ENCODE results near the gene RBKS.
"Not testable (repeated sequence)": the region's sequence is repeated elsewhere in the genome, so short reads cannot be mapped to it uniquely, and the experiment has no call there.

RBKS gene

DNA sequence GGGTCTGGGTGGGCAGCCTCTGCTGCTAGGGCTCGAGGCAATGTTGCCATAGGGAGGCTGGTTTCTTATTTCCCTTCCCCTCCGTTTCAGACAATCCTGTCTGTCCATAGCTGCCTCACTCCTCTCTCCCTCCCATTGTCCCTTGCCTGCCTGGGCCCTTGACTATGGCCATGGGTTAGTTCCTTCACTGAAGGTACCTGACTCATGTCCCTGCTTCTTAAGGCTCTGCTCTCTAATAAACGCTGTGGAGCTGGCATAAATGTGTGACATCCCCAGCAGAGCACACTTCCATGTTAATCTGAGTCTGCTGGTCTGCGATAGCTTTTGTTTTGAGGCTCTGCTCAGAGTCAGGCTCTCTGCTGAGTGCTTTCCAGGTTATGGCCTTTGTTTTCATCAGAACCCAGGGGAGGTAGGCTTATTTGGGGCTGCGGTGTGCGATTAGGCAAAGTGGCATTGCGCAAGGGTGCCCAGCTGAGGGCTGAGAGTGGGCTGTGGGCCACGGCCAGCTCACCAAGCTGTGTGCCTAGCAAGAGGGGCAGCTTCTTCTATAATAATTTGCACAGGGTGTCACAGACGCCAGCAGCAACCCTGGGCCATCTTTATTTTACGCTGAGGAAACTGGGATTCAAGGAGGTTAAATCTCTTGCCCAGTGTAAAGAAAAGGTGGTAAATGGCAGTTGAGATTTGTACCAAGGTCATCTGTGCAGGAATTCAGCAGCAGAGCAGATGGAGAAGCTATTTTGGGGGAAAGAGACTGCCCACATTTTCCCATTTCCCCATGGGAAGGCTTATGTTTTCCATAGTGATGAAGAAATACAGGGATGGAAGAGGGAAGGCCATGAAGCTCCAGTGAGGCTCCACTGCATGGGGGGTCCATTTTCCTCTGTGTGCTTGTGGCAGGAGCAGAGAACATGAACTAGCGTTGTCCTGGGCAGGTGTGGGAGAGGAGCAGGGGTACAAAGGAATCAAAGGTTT, 93.1 kb downstream of the RBKS start:
- no peak for DNase-seq

DNA sequence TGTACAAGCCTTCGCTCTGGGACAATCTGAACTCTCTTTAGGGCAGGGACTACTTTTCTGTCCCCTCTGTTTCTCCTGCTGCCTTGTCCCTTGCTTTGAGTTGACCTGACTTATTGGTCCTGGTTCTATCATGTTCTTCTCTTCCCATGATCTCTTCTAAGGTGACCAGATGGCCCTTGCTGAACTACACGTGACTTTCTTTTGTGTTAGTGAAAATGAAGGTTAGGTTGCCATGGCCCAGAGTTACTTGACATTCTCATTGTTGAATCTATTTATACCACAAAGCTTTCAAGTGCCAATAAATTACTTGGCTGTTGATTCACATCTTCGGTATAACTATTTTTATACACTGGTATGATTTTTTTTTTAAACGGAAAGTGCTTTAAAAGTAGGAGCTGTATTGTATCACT, 94.3 kb downstream of the RBKS start:
- no peak for DNase-seq

DNA sequence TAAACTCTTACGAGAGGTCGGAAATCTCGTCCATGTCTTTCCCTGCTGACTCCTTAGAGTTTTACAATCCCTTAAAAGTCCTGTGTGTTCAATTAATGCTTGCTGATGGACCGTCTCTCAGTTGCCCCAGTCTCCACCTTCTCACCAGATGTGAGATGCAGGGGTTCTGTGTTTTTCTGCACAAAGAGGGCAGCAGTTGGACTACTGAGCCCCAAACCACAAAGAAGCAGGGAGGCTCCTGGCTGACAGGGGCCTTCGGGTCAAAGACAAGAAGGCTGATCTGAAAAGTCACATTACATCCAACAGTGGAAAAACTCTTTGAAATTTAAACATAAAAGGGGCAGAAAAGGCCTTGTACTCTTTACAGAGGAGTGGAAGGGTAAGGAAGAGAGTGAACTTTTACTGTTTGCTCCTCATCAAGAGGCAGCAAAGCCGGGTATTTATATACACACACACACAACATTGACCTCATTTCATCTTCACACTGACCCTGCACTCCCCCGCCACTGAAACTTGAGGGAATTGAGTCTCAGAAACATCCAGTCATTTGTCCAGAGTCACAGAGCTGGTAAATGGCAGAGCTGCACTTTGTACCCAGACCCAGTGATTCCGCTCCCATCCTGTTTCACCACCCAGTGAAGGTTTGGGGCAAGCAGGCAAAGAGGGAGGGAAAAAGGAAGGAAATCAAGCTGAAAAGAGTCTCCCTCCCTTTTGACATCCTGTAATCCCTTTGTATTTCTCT, 94.9 kb downstream of the RBKS start:
- DNase-seq, result no peak

DNA sequence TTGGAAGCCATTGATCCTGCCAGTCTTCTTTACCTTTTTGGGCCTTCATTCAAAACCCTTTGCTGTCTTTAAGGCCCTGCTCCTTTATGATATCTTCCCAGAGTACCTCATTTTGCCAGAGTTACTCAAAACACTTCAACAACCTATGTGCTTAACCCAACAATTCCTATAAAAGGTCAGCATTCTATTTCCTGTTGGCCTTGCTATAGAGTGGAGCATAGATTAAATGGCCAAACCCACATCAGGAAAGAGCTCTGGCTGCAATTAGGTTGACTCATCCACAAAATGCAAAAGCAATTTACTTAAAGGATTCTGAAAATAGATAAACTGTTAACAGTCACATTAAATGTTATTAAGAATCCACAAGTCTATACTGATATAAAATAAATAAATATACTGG, 97.4 kb downstream of the RBKS start:
- no peak for DNase-seq

DNA sequence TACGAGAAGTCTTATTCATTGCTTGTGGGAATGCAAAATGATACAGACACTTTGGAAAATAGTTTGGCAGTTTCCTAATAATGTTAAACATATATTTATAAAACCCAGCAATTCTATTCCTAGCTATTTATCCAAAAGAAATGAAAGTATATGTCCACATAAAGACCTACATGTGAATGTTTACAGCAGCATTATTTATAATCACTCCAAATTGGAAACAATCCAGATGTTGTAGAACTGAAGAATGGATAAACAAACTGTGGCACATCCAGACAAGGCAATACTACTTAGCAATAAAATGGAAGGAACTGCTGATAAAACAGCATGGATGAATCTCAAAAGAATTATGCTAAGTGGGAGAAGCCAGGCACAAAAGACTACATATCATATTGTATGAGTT, 99.4 kb downstream of the RBKS start:
- no peak for DNase-seq

DNA sequence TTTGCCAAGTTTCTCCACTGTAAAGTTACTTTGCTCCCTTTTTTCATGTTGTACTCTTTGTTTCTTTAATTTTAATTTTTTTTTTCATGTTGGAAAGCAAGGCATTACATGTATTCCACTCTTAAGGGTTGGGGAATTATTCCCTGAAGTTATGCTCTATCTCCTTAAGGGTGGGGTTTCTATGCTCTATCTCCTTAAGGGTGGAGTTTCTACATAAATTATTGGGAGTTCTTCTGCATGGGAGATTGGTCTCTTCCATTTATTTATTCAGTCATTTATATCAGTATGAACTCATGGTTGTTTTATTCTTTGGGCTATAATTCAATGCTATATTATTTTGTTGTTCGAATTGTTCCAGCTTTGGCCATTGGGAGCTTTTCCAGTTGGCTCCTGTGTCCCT, 107.5 kb downstream of the RBKS start:
- no peak for DNase-seq

DNA sequence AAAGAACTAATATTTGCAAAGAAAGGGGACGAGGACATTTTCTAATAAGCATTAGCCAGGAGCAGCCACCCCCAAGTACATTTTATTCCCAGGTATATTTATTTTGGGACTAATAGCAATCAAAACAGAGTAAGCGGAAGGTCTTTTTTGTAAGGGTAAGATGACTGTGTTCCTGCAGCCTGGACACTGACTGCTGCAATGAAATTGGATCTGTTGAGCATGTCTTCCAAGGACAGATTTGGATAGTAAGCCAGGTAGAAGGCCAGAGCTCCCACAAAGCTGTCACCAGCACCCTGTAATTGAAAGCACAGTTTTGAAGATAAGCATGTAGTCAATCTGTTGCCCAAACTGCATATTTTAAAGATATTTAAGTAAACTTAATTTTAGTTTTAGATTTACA, 108.7 kb downstream of the RBKS start:
- no peak for DNase-seq

DNA sequence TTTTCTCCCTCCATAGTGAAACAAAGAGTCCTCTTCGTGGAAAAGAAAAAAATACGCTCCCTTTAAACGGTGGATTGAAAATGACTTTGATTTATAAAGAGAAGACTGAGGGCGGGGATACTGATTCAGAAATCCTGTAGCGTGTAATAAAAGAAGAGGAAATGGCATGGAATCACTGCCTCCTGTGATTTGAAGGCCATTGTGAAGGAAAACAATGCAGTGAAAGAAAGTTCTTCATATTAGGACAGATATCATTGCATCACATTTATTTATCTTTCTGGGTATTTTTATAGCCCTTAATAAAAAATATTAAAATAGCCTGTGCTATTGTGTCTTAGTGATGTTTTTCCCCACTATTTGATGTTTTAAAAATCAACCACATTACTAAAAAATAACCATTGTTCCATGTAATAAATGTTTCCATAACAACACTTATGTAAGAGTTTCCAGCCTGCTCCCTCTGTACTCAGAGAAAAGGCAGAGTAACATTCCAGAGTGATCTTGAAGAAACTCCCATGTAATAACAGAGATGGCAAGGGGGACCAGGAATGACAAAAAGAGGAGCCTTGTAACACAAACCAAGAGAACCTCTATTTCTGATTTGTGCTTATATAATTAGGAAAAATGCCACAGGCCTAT, 110.7 kb downstream of the RBKS start:
- no peak for DNase-seq

DNA sequence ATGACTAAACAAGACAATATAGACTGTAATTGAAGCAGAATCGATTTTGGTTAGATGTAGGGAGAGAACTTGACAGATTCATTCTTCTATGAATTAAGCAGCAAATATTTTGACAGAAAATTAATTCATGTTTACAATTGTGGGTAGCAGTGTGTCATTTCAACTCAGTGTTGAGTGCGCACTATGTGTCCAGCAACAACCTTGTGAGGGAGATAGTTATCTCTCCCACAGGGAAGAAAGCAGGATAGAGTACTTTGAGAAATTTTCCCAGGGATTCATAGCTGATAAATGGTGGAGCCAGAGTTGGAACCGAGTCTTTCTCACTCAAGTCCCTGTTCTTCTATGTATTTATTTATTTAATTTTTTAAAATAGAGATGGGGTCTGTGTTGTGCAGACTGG, 113.5 kb downstream of the RBKS start:
- no peak for DNase-seq

DNA sequence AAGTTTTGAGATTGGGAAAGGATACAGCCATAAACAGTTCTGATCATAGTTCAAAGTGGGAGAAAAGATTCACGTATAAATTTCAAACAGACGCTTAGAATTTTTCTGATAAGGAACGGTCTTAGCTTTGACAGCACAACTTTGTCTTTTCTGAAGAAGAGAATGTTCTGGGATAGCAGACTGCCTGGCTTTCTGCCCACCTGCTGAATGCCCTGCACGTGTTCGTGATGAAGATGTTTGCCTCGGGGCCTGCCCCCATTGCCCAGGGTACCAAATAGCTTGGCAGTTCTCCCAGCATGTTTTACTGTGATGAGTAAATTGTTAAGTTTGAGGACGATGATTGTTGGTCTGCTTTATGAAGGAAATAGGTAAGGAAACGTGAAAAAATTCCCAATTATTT, 114.1 kb downstream of the RBKS start:
- no peak for DNase-seq

DNA sequence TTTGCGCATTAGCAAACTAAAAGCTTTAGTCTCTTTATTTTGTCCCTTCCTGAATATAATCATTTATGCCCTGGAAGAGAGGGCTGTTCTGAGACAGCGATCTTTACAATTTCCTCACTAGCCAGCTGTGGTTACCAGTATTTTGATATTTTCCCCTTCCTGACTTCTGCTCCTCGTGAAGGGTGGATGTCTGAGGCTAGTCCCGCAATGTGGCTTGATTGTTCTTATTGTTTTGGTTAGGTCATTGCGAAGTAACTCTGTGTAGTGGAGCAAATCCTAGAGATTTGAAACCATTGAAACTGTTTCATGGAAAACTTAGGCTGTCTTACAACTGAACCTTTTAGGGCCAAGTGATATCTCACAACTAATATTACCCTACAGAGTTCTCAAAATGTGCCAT, 116.2 kb downstream of the RBKS start:
- DNase-seq, result no peak

DNA sequence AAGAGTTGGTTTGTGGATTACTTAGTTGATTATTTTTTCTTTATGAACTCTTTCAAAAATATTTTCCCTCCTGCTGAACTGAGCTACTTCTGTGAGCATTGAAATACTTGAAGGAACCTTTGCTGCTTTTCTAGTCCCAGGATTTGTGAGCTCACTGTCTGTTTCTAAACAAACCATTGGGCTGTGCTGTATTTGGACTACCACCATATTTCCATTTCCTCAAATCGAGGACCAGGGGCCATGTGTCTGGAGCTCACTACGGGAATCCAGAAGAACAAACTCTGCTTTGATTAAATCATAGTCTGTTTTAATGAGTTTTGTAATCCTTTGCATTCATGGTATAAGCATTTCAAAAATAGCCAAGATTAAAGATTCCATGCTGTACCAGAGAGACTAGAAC, 117.4 kb downstream of the RBKS start:
- DNase-seq, result no peak

DNA sequence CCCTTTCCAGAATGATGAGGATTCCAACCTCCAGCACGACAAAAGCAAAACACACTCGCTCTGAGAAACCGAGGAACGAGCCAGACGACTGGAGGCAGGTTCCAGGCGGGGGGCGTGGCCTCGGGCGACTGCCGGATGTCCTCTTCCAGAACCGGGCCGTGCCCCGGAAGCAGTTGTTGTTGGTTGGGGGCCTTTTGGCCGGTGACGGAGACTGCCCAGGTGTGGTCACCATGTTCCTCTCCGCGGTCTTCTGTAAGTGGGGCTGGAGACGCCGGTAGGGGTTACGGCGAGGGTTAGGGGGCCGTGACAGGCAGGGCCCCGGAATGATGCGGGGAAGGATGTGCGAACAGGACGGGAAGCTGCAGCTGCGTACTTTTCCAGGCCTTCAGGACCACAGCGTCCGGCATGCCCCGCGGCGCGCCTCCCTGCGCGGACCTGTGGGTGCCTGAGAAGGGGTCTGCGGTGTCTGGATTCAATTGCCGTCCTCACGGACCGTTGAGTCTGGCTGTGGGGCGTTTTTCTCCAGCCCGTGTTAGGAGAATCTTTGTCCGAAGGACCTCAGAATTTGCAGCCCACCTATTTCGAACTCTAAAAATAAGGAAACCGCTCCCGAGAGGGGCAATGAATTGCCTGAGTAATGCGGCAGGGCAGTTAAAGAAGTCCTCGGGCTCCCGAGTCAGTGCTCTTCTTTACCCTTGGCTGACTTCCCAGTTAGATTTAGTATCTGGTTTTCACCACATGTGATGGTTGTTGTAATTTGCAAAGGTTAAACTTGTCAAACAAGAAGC, 118.4 kb downstream of the RBKS start, which contains the start of gene MRPL33:
TSS of gene MRPL33 (plus strand) at position 172 of the 788 bp plus-strand sequence. CDS start at position 231, 59 bp downstream.
- DNase-seq, result peak; percentile 98

DNA sequence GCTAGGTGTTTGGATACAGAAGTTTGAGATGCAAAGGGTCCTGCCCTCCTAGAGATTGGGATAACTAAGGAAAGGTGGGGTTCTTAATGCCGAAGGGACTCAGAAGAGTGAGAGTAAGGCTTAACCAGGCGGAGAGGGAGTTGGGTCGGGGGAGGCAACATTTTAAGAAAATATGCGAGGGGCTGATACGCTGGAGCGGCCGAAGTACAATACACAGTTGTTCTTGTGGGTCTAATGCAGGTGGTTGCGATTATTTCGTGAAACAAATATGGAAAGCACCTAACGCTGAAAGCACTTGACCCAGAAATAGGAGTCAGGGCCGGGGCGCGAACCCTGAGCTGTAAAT, 119.0 kb downstream of the RBKS start:
- no peak for DNase-seq

DNA sequence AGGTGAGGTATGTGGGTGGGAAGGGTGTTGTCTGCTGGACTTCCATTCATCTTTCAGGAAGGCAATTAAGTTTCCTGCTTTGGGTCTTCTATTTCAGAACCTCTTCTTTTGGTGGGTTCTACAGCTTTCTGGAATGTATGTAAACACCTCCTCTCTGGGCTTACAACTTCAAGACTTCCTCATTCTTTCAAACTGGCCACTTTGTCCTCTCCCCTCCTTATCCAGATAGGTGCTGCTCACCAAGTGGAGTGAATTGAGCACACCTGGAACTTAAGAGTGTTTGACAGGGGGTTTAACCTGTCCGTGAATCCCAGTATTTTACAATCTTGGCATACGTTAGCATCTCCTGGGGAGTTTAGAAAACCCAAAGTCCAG, 123.9 kb downstream of the RBKS start:
- DNase-seq, result no peak

DNA sequence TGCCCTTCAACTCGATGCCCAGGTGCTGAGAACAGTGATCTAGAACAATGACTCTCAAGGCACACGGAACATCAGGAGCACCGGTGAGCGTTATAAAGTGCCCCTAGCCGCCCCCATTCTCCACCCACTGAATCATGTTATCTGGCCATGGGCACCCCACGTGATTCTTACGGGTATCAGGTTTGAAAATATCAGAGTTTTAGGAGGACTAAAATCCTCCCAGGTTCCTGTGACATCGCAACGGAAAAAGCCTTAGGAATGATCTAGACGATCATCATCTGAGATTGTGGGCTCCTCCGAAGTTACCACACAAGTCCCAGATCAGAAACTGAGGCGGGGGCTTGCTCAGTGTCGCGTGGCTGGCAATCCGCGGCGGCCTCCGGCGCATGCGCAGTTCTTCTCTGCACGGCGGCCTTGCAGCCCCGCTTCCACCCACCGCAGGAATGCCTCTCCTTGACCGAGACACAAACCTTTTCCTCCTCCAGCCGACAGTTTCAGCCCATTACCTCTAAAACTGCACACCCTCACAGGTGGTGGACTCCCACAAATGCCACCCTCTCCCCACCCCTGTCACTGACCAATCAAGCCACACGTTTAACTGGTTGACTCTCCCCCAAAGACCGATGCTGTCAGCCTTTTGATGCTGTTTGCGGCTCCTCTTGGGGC, 124.4 kb downstream of the RBKS start:
- DNase-seq, result peak; percentile 39

DNA sequence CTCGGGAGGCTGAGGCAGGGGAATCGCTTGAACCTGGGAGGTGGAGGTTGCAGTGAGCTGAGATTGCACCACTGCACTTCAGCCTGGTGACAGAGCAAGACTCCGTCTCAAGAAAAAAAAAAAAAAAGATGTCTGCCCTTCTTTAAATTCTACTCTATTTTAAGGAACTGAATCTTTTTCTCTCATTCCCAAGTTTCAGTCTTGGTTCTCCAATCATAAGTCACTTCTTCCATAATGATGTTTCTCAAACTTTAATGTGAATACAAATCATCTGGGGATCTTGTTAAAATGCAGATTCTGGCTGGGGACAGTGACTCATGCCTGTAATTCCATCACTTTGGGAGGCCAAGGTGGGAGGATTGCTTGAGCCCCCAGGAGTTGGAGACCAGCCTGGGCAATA, 125.7 kb downstream of the RBKS start:
- not testable (repeated sequence) for DNase-seq

DNA sequence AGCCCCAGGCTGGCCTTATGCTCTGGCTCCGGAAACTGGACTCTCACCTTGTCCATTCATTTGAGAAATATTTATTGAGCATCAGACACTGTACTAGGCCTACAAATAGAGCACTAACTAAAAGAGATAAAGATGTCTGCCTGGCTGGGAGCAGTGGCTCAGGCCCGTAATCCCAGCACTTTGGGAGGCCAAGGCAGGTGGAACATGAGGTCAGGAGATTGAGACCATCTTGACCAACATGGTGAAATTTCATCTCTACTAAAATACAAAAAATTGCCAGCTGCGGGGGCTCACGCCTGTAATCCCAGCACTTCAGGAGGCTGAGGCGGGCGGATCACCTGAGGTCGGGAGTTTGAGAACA, 126.3 kb downstream of the RBKS start:
- no peak for DNase-seq

DNA sequence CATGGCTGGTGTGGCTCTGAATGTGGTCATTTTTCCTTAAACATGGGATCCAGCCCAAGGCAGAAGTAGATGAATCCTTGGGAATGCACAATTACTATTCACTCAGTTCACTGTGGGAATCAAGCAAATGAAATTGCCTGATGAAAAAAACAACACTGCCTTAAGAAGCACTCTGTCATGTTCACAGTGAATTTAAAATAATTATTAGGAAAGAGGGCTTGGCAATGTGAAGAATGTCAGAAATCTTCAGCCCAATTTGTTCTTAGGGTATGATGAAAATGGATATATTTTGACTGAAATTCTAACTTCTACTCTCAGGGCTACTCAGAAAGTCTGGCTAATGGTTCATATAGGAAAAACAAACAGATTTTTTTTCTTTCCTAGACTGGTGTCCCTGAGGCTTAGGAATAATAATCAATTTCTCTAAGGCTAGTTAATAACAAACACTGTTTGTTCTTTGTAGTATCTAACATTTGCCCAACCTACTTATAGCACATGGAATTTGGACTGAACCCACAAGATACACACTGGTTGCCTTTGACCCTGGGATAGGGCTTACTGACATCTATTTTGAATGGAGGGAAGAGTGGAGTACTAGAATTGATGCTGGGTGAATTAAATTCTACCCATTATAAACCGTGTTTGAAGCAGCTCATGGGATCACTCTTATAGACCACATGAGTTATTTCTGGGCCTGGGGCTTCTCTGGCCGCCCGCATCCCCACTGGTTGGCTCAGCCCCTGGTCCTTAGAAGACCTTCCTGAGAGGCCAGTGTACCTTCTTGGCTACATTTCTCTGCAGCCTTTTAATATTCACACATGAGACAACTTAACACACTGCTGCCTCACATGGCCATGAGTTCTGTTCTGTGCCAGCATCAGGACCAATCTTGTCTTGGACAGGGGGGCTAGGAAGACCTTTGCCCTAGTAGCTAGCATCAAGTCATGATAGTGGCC, 127.0 kb downstream of the RBKS start:
- DNase-seq, result no peak

DNA sequence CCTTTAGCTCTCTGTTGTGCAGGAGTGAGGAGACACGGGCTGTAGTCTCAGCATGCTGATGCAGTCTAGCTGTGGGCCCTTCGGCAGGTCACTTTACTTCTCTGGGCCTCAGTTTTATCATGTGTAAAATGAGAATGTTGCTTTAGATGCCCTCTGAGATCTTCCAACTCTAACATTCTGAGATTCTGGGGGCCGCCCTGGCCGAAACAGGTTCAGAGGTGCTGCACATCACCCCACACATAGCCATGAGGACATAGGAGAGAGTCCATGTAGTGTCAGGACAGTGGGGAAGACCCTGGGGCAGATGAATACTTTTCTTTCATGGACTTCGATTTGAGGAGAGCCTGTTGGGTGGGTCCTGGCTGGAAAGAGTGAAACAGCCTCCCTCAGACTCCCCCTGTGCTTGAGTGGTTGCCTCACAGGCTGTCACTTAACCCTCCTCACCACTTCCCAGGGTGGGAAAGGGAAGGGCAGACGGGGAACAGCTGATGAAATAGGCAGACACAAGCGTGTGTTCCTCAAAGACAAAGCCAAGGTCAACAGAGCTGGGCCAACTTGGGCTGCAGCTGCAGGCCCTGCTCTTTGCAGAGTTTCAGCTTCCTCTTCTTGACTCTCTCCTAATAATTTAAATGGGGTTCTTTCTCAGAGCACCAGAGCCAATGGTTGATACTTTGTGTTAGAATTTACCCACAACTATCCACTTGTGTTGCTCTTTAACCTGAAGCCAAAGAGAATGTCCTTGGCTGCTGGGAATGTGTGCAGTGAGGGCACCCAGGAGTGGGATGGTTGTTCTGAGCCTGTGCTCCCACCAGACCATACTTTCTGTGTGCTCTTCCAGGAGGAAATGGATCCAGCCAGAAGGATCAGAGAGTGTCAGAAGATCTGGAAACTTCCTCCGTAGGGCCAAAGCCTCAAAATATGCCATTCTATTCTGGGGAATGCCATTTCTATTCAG, 133.4 kb downstream of the RBKS start:
- DNase-seq, result no peak
